Dermis blood vessel endothelial cell (primary cell): ENCODE data around the gene HMOX1. TPM values are rescaled to one million over a fixed set of nuclear protein-coding genes. Genes with fewer than 3 reads are reported as not detected.
"Not testable (repeated sequence)": the region's sequence is repeated elsewhere in the genome, so short reads cannot be mapped to it uniquely, and the experiment has no call there.

Experiments
- DNase-seq: peaks from one replicate; pipeline ENCODE4 v3.0.0; 2010
- total RNA-seq: library from RNA; depleted of rRNA; stranded (reverse); fragments of >200 nt; gene quantifications from 2 replicates; pipeline ENCODE4 v1.2.3, GENCODE V29; 2014

The HMOX1 gene
- total RNA-seq, 1 donor from 2014 or later: 86.4 TPM

DNA sequence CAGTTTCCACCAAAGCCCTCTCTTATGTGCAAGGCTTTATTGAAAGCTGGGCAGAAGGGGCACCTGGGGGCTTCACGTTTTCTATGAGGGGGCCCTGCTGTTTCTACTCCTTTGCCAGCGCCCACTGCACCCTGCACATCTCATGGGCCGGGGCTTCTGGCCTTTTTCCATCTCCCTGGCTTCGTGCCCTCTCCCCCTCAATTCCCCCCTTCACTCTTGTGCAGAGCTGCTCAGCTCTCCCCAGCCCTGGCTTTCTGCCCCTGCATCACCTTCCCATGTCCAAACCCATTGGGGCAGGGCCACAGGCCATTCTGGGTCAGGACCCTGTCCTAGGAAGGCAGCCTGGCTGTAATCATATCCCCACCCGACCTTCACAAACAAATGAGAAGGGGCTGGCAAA is 55.5 kb downstream of the HMOX1 start:
- no peak for DNase-seq

DNA sequence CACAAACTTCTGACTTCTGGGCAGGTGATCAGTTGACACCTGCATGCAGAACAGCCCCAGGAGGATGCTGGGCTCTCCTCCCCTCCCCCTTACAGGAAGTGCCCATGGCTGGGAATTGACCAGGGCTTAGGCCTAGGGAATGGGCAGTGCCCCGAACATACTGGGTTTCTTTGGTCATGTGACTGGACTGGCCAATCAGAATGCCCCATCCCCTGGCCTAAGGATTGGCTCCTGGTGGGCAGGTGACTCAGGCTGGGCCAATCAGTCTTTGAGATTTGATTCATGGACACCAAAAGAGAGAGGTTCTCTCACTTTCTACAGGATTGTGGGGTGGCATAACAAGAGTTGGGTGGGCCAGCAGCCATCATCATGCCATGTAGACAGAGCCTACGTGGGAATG is 56.2 kb downstream of the HMOX1 start:
- DNase-seq: peak; percentile 13

DNA sequence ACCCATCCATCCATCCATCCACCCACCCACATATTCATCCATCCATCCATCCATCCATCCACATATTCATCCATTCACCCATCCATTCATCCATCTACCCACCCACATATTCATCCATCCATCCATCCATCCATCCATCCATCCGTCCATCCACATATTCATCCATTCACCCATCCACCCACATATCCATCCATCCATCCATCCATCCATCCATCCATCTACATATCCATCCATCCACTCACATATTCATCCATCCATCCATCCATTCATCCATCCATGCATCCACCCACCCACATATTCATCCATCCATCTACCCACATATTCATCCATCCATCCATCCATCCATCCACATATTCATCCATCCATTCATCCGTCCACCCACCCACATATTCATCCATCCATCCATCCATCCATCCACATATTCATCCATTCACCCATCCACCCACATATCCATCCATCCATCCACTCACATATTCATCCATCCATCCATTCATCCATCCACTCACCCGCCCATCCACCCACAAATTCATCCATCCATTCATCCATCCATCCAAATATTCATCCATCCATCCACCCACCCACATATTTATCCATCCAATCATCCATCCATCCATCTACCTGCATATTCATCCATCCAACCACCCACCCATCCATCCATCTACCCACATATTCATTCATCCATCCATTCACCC is 57.9 kb downstream of the HMOX1 start:
- DNase-seq: not testable (repeated sequence)

DNA sequence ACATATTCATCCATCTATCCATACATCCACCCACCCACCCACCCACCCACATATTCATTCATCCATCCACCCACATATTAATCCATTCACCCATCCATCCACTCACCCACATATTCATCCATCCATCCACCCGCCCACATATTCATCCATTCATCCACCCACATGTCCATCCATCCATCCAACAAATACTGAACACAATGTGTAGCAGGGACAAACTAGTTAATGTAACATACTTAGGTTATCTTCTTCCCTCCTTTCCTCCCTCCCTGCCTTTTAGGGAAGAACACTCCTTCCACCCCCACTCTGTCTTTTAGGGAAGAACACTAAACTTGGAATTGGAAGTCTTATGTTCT is 58.4 kb downstream of the HMOX1 start:
- DNase-seq: no peak

DNA sequence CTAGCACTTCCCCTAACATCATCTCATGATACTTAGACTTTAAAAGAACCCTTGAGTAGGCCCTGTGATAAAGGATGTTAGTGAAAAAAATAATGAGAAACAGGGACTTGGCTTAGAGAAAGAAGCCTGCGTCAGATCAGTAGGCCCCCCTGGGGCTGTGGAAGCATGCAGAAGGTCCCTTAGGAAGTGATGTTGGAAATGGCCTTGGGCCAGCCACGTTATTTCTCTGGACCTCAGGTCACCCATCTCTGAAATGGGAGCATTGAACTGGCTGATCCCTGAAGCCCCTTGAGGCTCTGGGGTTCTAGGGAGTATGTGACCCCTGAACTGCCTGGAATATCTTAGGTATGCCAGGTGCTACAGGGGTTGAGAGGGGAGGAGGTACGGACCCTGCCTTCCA is 59.2 kb downstream of the HMOX1 start:
- no peak for DNase-seq

DNA sequence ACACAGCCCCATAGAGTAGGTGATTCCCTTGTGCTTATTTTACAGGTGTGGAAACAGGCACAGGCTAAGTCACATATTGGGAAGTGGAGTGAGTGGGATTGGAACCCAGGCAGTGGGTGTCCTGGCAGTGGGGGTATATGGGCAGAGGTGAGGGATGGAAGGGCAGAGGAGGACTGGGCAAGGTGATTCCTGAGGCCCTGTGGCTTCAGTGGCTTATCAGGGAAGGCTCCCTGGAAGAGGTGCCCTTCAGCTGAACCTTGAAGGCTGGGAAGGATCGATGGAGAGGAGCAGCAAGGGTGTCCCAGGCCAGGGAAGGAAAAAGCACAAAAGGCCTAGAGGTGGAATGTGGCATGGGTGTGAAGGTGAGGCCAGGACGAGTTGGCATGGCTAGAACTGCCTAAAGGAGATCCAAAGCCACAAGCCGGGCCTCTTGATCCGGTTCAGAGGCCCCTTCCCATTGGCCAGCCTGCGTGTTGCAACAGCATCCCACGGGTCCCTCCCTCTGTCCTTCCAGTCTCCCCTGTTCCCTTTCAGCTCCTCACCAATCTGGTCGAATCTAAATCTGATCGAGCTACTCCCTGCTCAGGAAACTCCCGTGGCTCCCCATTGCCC is 60.7 kb downstream of the HMOX1 start:
- DNase-seq: no peak

DNA sequence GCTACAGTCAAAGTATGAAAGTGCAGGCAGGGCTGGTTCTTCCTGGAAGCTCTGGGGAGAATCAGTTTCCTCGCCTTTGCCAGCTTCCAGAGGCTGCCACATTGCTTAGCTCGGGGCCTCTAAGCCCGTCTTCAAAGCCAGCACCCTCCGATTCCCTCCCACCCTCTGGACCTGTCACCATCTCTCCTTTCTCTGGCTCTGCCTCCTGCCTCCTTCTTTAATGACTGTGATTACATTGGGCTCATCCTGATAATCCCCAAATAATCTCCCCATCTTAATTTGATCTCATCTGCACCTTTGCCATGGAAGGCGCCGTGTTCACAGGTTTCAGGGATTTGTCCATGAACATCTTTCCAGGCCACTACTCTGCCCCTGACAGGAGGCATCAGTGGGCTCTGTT is 61.6 kb downstream of the HMOX1 start:
- DNase-seq: no peak

DNA sequence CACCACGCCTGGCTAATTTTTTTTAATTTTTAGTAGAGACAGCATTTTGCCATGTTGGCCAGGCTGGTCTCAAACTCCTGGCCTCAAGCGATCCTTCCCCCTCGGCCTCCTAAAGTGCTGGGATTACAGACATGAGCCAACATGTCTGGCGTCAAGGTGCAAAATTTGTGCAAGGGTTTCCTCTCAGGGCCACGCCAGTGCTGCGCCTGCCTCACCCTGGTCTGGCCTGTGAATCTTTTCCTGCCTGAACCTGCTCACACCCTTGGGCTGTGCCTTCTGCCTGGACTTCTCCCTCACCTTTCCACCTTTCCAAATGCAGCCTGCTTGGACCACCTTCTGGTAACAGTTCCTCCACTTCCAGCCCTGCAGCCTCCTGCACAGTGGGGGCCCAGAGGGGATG is 62.4 kb downstream of the HMOX1 start:
- no peak for DNase-seq

Other genes with a start within 250 kb of the HMOX1 start
- gene HMGXB4, start 123.6 kb upstream of the HMOX1 start, total RNA-seq: 13.4 and 16.8 TPM in 2 replicates
- gene TOM1, start 81.2 kb upstream of the HMOX1 start, total RNA-seq: 27.8 and 31.8 TPM in 2 replicates
- 47.5 and 103 TPM in 2 replicates for gene MCM5, start 19.0 kb downstream of the HMOX1 start, total RNA-seq
- gene RASD2, start 159.7 kb downstream of the HMOX1 start, total RNA-seq: 0.17 TPM in 1 of 2 replicates, not detected in the other
- not detected in 2 replicates for gene MB, start 236.2 kb downstream of the HMOX1 start, total RNA-seq